Superior temporal gyrus (tissue), 1 donor: ENCODE data around the gene RABGAP1L.
"Not testable (repeated sequence)": the region's sequence is repeated elsewhere in the genome, so short reads cannot be mapped to it uniquely, and the experiment has no call there.

Source experiments
- DNase-seq: peaks from one replicate; pipeline ENCODE4 v3.0.0-alpha.2; 2016; ENCODE audit errors: extremely low spot score

Gene RABGAP1L

DNA sequence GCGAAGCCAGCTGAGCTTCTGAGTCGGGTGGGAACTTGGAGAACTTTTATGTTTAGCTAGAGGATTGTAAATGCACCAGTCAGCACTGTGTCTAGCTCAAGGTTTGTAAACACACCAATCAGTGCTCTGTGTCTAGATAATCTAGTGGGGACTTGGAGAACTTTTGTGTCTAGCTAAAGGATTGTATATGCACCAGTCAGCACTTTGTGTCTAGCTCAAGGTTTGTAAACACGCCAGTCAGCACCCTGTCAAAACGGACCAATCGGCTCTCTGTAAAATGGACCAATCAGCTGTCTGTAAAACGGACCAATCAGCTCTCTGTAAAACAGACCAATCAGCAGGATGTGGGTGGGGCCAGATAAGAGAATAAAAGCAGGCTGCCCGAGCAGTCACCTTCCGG lies 552.5 kb downstream of the RABGAP1L start:
- not testable (repeated sequence) for DNase-seq

DNA sequence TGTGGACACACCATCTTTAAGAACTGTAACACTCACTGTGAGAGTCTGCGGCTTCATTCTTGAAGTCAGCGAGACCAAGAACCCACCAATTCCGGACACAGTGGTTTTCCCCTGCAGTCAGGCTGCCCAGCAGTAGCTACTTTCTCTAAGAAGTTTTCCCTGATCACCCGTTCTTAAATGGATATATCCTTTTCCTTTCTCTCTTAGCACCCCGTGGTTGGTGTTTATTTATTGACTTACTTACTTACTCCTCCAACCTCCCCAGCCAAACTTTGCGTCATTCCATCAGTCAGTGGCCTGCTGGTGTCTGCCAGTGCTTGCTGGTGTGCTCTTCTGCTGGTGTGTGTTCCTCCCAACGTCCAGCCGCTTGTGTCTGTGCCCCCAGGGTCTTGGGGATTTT lies 553.2 kb downstream of the RABGAP1L start:
- DNase-seq, result no peak

DNA sequence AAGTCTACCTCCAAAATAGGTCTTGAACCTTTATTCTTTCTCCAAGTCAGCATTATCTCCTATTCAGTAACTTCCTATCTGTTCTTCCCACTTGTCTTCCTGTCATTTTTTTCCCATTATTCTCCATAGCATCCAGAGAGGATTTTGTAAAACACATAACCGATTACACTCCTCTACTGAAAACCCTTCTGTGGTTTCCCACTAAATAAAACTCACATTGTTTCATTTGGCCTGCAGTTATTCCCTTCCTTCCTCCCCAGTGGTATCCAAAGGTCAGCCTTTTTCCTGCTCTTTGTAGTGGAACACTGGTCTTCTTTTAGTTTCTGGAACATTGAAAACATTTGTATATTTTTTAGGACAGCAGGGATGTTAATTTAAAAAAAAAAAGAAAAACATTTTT lies 554.5 kb downstream of the RABGAP1L start:
- no peak for DNase-seq

DNA sequence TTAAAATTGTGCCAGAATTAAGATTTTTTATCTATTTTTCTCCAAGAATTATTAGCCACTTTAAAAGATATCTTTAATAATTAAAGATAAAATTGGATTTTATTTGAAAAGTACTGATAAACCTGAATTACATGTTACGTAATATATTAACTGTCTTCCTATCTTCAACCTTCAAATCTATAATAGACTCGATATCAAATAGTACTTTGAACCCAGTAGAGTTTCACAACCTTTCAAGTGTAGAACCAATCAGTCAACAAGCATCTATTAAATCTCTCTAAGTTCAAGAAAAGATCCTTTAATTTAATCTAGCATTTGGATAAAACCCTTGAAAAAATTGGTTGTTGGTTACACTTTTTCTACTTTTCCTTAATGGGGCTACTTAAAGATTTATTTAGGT lies 559.9 kb downstream of the RABGAP1L start:
- no peak for DNase-seq

DNA sequence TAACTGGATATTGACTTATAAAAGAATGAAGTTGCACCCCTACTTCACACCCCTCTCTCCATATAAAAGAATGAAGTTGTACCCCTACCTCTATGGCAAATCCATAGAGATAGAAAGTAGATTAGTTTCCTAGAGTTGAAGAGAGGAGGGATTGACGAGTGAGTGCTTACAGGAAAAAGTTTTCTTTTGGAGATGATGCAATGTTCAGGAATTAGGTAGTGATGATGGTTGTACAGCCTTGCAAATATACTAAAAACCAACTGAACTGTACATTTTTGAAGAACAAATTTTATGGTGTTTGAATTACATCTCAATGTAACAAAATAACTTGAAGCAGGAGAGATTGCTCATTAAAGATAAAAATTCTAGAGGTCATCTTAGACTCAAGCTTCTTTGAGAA lies 561.3 kb downstream of the RABGAP1L start:
- DNase-seq, result no peak

DNA sequence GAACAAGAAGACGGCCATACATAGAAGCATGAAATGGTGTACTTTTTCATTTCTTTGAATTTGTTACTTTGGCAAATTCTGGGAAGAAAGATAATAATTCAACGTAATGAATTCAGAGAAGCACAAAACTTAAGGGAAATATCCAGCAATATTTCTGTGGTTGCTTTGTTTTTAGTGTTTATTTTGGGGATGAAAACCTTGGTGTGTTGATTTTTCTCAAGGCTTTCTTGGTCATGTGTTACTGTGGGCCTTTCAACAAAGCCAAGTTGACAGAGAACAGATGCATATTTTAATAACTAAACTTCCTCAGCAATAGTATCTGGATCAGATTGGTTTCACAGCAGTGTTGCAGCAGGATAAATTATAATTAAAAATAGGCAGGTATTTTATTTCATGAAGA lies 561.9 kb downstream of the RABGAP1L start:
- DNase-seq, result no peak

DNA sequence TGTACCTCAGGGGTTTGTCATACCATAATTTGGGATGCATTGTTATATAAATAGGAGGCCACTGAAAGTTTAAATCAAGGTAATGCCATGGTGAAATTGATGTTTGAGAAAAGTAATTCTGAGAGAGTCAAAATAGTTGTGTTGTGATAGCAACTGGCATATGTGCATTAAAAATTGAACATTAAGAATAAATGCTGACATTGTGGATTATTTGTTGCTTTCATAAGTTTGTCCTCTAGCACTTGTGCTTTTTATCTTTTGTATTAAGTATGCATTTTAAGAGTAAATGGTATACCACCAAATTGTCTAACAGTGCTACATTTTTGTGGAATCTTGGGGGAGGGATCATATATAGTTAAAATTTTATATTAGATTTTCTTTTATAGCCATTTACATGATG lies 564.5 kb downstream of the RABGAP1L start:
- no peak for DNase-seq

DNA sequence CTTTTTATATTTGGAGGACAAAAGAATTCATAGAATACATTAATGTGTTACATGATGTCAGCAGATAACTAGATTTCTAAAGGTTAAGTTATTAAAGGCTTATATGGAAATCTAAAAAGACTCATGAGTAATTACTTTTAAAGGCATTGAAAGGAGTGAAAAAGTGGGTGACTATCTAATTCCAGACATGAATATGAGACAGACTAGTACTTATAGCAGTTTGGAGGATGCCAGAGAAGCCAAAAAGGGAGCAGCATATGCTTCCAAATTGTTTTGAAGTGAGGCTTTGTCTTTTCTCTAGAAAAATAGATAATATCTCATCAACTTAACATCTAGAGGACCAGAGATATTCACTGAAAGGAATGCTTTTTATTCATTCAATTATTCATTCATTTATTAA lies 564.9 kb downstream of the RABGAP1L start:
- no peak for DNase-seq

DNA sequence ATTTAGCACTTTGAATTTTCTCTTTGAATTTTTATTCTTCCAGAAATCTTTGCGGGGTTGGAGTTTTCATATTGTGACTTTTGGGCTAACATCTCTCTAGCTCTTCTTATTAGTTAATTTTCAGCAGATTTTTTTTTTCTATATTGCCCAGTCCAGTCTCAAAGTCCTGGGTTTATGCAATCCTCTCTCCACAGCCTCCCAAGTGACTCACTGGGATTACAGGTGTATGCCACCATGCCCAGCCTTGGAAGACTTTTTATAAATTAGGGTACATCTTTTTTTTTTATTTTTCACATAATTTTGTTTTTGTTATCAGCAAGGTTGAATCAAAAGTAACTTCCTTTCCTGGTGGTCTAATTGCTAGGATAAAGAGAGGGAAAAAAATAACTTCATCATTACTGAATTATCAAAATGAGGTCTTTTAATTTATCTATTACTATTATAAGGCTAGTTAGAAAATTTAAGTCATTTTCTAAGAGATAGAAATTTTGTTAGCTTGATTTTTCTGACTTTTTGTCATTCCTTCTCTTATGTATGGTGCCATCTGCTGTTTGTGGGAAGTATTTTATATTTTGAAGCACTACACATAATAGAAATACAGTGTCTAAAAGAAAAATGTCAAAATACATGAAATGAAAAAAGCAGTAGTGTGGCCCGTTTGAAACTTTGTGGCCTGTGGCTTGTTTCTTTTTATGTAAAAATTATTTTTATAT lies 567.0 kb downstream of the RABGAP1L start:
- DNase-seq, result peak; percentile 83

DNA sequence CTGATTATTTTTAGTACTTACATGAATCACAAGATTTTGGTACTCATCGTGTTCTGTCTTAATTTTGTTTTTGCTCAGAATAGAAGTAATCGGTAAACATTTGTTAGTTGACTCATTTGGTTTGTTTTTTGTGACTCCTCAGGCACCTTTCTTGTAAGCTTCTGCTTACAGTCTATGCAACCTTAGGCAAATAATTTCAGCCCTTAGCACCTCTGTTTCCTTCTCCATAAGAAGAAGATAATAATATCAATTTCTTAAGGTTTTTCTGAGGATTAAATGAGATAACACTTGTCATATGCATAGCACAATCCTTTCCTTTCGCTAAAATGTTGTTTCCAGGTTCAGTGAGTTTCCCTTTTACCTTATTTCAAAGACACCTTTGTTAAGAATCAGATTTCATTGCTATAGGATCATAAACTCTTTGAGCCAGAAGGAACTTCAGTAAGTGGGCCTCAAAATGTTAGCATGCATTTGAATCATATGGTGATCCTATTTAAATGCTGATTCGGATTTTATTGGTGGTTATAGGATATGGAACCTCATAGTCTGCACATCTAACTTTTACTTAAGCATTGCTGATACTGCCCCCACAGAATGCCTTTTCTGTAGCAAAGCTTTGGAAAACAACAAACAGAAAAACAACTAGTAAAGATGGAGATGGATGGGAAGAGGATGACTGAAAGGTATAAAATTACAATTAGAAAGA lies 567.7 kb downstream of the RABGAP1L start:
- no peak for DNase-seq

DNA sequence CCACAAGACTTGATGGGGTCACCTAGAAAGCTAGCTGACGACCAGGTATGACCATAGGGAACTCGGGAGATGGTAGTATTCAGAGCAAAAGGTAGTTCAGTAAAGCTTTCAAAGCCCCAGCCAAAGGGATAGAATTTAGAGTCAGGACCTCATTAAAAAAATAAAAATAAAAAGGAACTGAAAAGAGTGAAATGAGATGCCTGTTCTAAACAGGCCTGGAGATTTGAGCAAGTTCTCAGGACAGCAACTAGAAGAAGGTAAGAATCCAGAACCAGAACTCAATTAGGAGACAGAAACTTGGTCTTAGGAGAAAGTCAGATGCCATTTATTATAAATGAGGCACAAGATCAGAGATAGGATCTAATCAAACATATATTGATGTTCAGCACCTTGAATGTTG lies 575.0 kb downstream of the RABGAP1L start:
- no peak for DNase-seq

DNA sequence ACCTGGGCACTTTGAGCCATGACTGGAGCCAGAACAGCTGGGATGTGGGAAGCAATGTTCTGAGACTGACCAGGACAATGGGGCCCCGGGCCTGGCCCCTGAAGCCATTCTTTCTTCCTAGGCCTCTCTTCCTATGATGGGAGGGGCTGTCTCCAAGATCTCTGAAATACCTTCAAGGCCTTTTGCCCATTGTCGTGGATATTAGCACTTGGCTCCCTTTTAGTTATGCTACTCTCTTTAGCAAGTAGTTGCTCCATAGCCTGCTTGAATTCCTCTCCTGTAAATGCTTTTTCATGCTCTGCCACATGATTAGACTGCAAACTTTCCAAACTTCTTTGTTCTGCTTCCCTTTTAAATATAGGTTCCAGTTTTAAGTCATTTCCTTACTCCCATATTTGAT lies 577.5 kb downstream of the RABGAP1L start:
- DNase-seq, result no peak

DNA sequence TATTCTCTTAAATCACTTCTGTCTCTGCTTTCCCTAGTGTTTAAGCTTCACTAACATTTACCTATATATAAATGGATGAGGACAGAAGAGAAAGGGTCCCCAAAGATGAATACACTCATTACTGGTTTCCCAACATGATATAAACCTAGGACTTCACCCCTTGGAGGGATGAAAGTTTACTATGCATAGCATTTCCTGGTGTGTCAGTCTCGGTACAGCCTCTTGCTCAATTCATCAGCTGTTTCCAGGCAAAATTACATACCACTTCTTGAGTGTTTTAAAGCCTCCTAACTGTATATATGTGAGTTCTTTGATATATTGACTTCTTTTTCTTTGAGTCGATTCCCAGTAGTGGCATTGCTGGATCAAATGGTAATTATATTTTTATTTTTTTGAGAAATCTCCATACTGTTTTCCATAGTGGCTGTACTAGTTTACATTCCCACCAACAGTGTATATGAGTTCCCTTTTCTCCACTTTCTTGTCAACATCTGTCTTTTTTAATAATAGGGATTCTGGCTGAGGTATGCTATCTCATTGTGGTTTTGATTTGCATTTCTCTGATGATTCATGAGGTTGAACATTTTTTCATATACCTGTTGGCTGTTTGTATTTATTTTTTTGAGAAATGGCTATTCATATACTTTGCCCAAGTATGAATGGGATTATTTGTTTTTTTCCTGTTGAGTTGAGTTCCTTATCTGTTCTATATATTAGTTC lies 581.1 kb downstream of the RABGAP1L start:
- no peak for DNase-seq

DNA sequence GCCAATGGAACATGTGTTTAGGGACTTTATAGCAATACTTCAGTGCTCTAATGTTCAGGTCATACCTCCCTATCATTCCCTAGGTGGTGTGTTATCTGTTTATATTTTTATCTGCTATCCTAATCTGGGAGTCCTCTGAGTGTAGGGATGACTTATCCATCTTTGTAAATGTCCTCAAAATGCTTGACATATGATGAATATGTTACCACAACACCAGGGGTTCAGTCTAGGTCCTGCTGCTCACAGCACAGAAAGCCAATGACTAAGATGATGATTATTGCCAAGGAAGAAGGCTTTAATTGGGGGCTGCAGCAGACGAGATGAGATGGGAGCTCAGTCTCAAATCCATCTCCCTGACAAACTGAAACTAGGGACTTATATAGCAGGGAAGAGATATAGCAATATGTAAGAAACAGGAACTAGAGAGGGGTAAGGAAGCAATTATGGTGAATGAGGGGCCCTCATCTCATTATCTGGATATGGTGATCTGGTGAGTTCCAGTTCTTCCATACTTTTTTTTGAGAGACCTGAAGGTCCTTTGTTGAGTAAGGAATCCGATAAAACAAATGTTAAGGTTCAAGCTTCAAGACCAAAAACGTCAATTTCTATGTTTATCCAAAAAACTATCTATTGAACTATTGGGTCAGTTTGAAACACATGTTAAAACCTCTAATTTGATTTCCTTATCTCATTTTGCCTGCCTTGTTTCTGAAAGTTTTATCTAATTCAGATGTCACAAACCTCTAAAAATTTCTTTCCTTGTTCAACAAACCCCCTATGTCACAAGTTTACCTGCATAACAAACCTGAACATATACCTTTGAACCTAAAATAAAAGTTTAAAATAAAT lies 583.7 kb downstream of the RABGAP1L start:
- peak; percentile 24 for DNase-seq

DNA sequence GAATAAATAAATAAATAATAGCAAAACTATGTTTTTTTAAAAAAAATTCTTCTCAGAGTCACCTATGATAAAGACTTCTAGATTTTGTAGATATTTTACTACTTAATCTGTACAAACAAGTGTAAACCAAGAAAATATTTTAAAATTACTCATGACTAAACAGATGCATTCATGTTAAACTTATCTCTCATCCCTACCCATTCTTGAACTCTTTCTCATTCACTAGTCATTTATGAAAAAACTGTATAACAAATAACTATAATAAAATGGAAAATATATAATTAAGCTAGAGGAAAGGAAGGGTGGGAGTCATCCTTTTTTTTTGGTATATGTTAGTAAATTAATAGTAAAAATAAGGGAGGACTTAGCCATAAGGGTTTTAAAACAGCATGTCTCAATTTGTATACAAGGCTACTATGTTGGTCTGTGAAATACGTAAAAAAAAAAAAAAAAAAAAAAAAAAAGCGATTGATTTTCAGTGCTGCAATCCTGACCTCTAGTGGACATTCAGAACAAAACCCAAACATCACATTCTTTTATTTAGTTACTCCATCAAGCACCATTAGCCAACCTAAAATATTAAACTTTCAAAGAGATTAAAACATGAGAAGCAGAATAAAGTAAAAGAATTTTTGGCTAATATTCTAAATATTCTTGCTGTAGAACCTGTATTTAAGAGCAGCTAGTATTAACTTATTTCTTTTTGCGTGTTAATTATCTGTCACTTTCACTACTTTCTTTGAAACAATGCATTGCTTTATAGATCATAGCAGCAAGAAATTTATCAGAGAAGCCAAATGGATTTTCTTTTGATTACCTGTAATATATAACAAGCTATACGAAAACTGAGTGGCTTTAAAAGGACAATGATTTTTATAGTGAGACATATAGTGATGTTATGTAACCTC lies 584.6 kb downstream of the RABGAP1L start:
- peak; percentile 85 for DNase-seq

DNA sequence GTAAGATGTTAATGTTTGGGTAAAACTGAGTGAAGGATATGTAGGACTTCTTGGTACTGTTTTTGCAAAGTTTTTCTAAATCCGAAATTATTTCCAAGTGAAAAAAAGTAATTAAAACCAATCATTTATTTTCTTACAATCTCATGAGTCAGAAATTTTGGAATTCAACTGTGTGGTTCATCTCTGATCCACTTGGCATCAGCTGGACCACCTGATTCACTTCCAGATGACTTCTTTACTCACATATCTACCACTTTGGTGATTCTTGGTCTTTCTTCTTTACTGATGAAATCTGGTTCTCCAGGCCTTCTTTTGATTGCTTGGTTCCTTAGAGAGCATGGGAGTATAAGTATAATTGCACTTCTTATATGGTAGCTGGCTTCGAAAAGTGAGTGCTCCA lies 585.6 kb downstream of the RABGAP1L start:
- DNase-seq, result no peak

DNA sequence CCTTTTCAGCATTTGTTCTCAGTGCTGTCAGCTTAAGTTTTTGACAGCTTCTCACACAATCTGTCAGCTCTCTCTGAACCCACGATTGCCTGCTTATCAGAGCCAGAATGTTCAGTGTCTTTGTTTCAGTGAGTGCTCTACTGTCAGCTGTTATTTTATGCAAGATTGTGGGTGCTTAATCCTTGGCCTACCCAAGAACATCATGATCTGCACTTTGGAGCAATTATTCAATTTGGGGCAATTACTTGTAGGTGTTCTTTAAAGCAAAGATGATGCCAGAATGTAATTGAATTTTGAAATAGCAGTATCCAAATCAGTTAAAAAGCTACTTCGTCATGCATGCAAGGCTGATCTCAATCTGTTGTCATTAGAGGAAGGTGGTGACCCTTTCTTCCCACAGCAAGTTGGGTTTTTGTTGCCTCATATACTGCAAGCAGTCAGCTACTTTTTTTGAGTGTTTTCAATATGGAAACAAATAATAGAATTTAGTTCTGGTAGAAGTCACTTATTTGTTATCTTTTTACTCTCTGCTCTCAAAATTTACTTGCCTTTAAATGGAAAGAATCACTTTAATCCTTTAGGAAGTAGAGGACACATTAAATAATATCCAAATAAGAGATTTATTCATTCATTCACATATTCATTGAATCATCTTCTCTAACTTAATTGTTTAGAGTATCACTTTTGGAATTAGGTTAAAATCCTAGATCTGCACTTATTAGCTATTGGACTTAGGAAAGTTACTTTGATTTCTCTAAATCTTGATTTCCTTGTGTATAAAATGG lies 586.9 kb downstream of the RABGAP1L start:
- DNase-seq, result no peak

DNA sequence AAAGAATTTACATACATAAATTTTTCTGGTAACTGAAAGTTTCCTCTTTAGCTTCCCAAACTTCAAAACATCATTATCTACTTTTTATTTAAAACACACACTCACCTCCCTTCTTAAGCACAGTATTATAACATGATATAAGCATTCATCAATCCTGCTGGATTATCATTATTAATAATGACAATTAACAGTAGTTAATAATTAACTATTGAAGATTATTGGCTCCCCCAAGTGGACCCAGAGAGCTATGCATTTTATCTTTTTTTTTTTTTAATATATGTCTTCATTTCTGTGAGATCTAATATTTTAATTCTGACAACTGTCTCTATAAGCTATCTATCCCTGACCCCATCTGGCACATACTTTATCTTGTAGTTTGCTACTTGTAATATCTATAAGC lies 588.3 kb downstream of the RABGAP1L start:
- no peak for DNase-seq

DNA sequence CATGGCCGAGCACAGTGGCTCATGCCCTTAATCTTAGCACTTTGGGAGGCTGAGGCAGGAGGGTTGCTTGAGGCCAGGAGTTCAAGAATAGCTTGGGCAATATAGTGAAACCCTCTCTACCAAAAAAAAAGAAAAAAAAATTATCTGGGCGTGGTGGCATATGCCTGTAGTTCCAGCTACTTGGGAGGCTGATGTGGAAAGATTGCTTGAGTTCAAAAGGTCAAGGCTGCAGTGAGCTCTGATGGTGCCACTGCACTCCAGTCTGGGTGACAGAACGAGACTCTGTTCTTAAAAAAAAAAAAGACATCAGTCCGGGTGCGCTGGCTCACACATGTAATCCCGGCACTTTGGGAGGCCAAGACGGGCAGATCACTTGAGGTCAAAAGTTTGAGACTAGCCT lies 589.3 kb downstream of the RABGAP1L start:
- no peak for DNase-seq

DNA sequence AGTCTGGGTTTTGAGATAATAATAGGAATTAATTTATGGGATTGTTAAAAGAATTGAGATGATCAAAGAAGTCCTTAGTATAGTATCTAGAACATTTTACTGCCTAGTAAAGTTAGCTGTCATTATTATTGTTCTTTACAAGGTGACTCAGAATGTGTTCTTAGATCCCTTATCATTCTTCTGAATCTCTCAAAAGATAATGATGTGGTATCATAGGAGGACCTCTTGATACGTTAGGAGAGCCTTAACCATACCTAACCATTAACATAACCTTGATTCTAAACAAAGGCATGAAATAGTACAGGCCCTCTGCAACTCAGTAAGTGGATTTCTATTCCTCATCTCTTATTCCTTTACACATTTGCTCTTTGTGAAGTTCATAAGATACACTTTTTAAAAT lies 593.8 kb downstream of the RABGAP1L start:
- DNase-seq, result no peak
